Fibroblast of lung (primary cell): ENCODE measurements around the gene NAGPA. TPM values are rescaled to one million over a fixed set of nuclear protein-coding genes. Genes with fewer than 3 reads are reported as not detected.

Experiments
- DNase-seq, 2 donors: peaks; one replicate each; pipeline versions ENCODE4 v3.0.0 to v3.0.0-alpha.2; 2010; ENCODE audit warnings: low read depth in 2 of 2
- H2AFZ ChIP-seq: 2 replicates; pipeline ENCODE4 v1.5.1; 2012; ENCODE audit warnings: low read length, control low read depth, inconsistent platforms
- H3K27ac ChIP-seq: 2 replicates; pipeline ENCODE4 v1.5.1; 2011; ENCODE audit warnings: low read length, control low read depth; ENCODE audit not compliant: insufficient read depth
- H3K27me3 ChIP-seq: 2 replicates; pipeline ENCODE4 v1.5.1; 2011; ENCODE audit warnings: mild to moderate bottlenecking, low read length; ENCODE audit not compliant: control insufficient read depth, insufficient read depth
- H3K36me3 ChIP-seq: 2 replicates; pipeline ENCODE4 v1.5.1; 2011; ENCODE audit warnings: low read length; ENCODE audit not compliant: control insufficient read depth, insufficient read depth
- H3K4me1 ChIP-seq: 2 replicates; pipeline ENCODE4 v1.5.1; 2011; ENCODE audit warnings: low read length; ENCODE audit not compliant: control insufficient read depth, insufficient read depth; ENCODE audit errors: extremely low read depth
- H3K4me2 ChIP-seq: 2 replicates; pipeline ENCODE4 v1.5.1; 2011; ENCODE audit warnings: low read length, control low read depth; ENCODE audit not compliant: insufficient read depth; ENCODE audit errors: extremely low read depth
- H3K4me3 ChIP-seq, 4 experiments: fragments of 200-600 bp in 1 of 4; sonication (generic) in 1 of 4; replicated peaks in 1 of 4; 2 replicates each; pipeline ENCODE4 v1.5.1; 2011 to 2016; ENCODE audit warnings: low read length in 4 of 4, low read depth in 3 of 4, mild to moderate bottlenecking in 3 of 4, control low read depth in 2 of 4, inconsistent platforms in 1 of 4, mixed read lengths in 1 of 4; ENCODE audit not compliant: insufficient read depth in 1 of 4; ENCODE audit errors: control extremely low read depth in 1 of 4
- H3K79me2 ChIP-seq: 2 replicates; pipeline ENCODE4 v1.5.1; 2012; ENCODE audit warnings: mild to moderate bottlenecking, low read length, inconsistent platforms; ENCODE audit not compliant: control insufficient read depth, insufficient read depth
- H3K9ac ChIP-seq: 2 replicates; pipeline ENCODE4 v1.5.1; 2011; ENCODE audit warnings: mild to moderate bottlenecking, low read length, control low read depth; ENCODE audit not compliant: insufficient read depth
- H3K9me3 ChIP-seq: 2 replicates; pipeline ENCODE4 v1.5.1; 2012; ENCODE audit warnings: low read depth, low read length; ENCODE audit not compliant: control insufficient read depth, insufficient read depth
- H4K20me1 ChIP-seq: 2 replicates; pipeline ENCODE4 v1.5.1; 2011; ENCODE audit warnings: low read length; ENCODE audit not compliant: control insufficient read depth, insufficient read depth; ENCODE audit errors: extremely low read depth
- EZH2 ChIP-seq: IDR thresholded peaks from 2 replicates; pipeline ENCODE4 v1.5.1; 2012; ENCODE audit warnings: low read length, control low read depth, mild to moderate bottlenecking; ENCODE audit errors: missing control alignments
- polyA plus RNA-seq, 2 donors: library from polyadenylated mRNA; depleted of rRNA in 1 of 2; stranded (reverse) in 1 of 2; unstranded in 1 of 2; fragments of >200 nt; gene quantifications; 2 replicates each; pipeline ENCODE4 v1.2.1, GENCODE V29; 2011 to 2012; ENCODE audit warnings: missing spikeins in 1 of 2
- total RNA-seq: library from RNA; depleted of rRNA; stranded (reverse); fragments of >200 nt; gene quantifications from 2 replicates; pipeline ENCODE4 v1.2.1, GENCODE V29; 2014
- TF ChIP-seq, protein P1 (sequence below), 2 donors: IDR thresholded peaks in 1 of 2; conservative IDR thresholded peaks in 1 of 2; 1 replicate in 1 of 2; 2 replicates in 1 of 2; pipeline ENCODE4 v1.5.1; 2011 to 2012; ENCODE audit warnings: low read length in 2 of 2, control low read depth in 1 of 2, inconsistent platforms in 1 of 2, low read depth in 1 of 2, mild to moderate bottlenecking in 1 of 2

Gene NAGPA
- total and polyA plus RNA-seq, 2 donors (not counting 1 experiment from before 2014, with no cell fraction given), result 9.7 to 17.7 TPM

DNA sequence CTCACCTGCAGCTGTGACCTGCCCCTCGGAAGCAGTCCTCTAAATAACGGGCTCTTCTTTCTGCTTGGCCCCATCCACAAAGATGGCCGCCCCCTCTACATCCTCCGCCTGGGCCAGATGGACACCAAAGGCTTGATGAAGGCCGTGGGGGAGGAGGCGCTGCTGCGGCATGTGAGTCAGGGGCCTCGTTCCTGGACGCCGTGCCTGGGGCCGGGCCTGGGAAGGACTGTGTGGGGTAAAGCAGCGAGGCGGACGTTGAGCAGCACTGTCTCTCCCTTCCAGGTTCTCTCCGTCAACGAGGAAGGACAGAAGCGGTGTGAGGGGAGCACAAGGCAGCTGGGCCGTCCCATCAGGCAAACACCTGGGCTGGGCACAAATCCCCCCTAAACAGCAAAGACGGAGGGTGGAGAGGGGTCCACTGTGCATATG is 33.1 kb downstream of the NAGPA start:
- Histone ChIP-seq H3K79me2 (no peaks in the 10 kb centered on the region), H4K20me1 (no peaks in the 10 kb centered on the region), H3K9me3 (no peaks in the 10 kb centered on the region), H2AFZ (no peak overlapping the region), H3K4me1 (no peaks in the 10 kb centered on the region), H3K36me3 (no peaks in the 10 kb centered on the region), H3K27me3 (no peaks in the 10 kb centered on the region), H3K4me3 (no peak overlapping the region), H3K4me2 (no peak overlapping the region), H3K27ac (no peak overlapping the region), H3K9ac (no peak overlapping the region)
- TF ChIP-seq, protein P1, sequence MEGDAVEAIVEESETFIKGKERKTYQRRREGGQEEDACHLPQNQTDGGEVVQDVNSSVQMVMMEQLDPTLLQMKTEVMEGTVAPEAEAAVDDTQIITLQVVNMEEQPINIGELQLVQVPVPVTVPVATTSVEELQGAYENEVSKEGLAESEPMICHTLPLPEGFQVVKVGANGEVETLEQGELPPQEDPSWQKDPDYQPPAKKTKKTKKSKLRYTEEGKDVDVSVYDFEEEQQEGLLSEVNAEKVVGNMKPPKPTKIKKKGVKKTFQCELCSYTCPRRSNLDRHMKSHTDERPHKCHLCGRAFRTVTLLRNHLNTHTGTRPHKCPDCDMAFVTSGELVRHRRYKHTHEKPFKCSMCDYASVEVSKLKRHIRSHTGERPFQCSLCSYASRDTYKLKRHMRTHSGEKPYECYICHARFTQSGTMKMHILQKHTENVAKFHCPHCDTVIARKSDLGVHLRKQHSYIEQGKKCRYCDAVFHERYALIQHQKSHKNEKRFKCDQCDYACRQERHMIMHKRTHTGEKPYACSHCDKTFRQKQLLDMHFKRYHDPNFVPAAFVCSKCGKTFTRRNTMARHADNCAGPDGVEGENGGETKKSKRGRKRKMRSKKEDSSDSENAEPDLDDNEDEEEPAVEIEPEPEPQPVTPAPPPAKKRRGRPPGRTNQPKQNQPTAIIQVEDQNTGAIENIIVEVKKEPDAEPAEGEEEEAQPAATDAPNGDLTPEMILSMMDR (conservative IDR thresholded peaks at IDR 0.05 in 1 of 2, IDR thresholded peaks at IDR 0.05 in 1 of 2; ENCODE audit: low read depth in 1 of 2, low read length in 2 of 2), result no peak
- no peak for TF ChIP-seq EZH2
- DNase-seq, result no peak

- no peak overlapping the region for H2AFZ ChIP-seq
- no peaks in the 10 kb centered on the region for H3K4me1 ChIP-seq
- no peak for DNase-seq
- H3K79me2 ChIP-seq, result no peaks in the 10 kb centered on the region
- H3K4me2 ChIP-seq, result no peak overlapping the region
- H3K36me3 ChIP-seq, result no peaks in the 10 kb centered on the region
- TF ChIP-seq, protein P1 (conservative IDR thresholded peaks at IDR 0.05 in 1 of 2, IDR thresholded peaks at IDR 0.05 in 1 of 2; ENCODE audit: low read depth in 1 of 2, low read length in 2 of 2), result no peak
- no peak for TF ChIP-seq EZH2
- no peaks in the 10 kb centered on the region for H3K27me3 ChIP-seq
- no peak overlapping the region for H3K4me3 ChIP-seq
- no peaks in the 10 kb centered on the region for H3K9me3 ChIP-seq
- no peak overlapping the region for H3K9ac ChIP-seq
- H4K20me1 ChIP-seq, result no peaks in the 10 kb centered on the region
- H3K27ac ChIP-seq, result no peak overlapping the region
Observed at GRCh38 chr16:4994719-4995434, 38.9 kb downstream of the NAGPA start.

DNA sequence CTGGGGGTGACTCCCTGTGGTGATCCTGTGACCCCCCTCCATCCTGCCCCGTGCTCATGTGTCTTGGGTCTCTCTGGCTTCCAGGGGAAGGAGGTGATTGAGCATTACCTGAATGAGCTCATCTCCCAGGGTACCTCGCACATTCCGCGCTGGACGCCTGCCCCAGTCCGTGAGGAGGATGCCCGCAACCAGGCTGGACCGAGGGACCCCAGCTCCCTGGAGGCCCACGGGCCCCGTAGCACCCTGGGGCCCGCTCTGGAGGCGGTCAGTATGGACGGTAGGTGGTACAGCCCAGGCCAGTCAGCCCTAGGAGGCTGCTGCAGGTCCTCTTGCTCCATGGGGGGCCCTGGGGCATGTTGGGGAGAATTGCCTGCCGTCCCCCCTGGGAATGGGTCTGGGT is 42.0 kb downstream of the NAGPA start:
- no peak for DNase-seq
- no peak overlapping the region for H3K4me3 ChIP-seq
- peaks cover 4% of the 10 kb centered on the region for H3K27me3 ChIP-seq
- H3K27ac ChIP-seq, result no peak overlapping the region
- no peaks in the 10 kb centered on the region for H3K36me3 ChIP-seq
- no peaks in the 10 kb centered on the region for H3K4me1 ChIP-seq
- no peak overlapping the region for H2AFZ ChIP-seq
- no peaks in the 10 kb centered on the region for H3K9me3 ChIP-seq
- no peaks in the 10 kb centered on the region for H4K20me1 ChIP-seq
- TF ChIP-seq, protein P1 (conservative IDR thresholded peaks at IDR 0.05 in 1 of 2, IDR thresholded peaks at IDR 0.05 in 1 of 2; ENCODE audit: low read depth in 1 of 2, low read length in 2 of 2), result no peak
- TF ChIP-seq EZH2, result no peak
- H3K4me2 ChIP-seq, result no peak overlapping the region
- H3K79me2 ChIP-seq, result no peaks in the 10 kb centered on the region
- H3K9ac ChIP-seq, result no peak overlapping the region
